HEK293 (cell line): ENCODE results near the gene AXIN1.

Source experiments
- CTCF ChIA-PET: fragments of 350-600 bp; formaldehyde crosslinking; extraction: SDS; loops from one replicate; lab custom pipeline; 2021; ENCODE audit warnings: antibody characterized with exemption; lab: Yijun Ruan, JAX
- POLR2A ChIA-PET: fragments of 300-600 bp; formaldehyde crosslinking; extraction: SDS; loops from one replicate; lab custom pipeline; 2020; ENCODE audit warnings: antibody characterized with exemption, inconsistent platforms; lab: Yijun Ruan, JAX
- H3K27ac ChIP-seq: fragments of 200-500 bp; sonication (Bioruptor generic); 2 replicates; pipeline ENCODE4 v1.5.1; 2014; ENCODE audit warnings: low read depth, low read length, control low read depth, inconsistent platforms; ENCODE audit errors: extremely low read depth
- H3K36me3 ChIP-seq, 2 experiments: fragments of 200-500 bp in 1 of 2; sonication (Bioruptor generic) in 1 of 2; 1 replicate in 1 of 2; 2 replicates in 1 of 2; pipeline ENCODE4 v1.5.1; 2014 to 2017; ENCODE audit warnings: inconsistent platforms in 2 of 2, low read length in 2 of 2; ENCODE audit not compliant: control insufficient read depth in 2 of 2, insufficient read depth in 1 of 2
- H3K4me1 ChIP-seq: fragments of 200-500 bp; sonication (Bioruptor generic); 2 replicates; pipeline ENCODE4 v1.5.1; 2014; ENCODE audit warnings: mild to moderate bottlenecking, low read length, inconsistent platforms; ENCODE audit not compliant: control insufficient read depth, insufficient read depth
- H3K4me3 ChIP-seq: 2 replicates; pipeline ENCODE4 v1.5.1; 2011; ENCODE audit warnings: low read depth, mild to moderate bottlenecking, control low read depth, low read length, moderate library complexity
- H3K9me3 ChIP-seq: fragments of 200-500 bp; sonication (Bioruptor generic); 2 replicates; pipeline ENCODE4 v1.5.1; 2014; ENCODE audit warnings: low read depth, low read length, inconsistent platforms; ENCODE audit not compliant: control insufficient read depth, insufficient read depth
- FEZF1 ChIP-seq: fragments of 450-650 bp; formaldehyde crosslinking; IDR thresholded peaks from 2 replicates; pipeline ENCODE4 v1.5.1; 2016; ENCODE audit warnings: missing biosample characterization, missing genetic modification characterization
- GLIS2 ChIP-seq: fragments of 450-650 bp; formaldehyde crosslinking; IDR thresholded peaks from 2 replicates; pipeline ENCODE4 v1.5.1; 2016; ENCODE audit warnings: missing biosample characterization, missing genetic modification characterization
- SALL2 ChIP-seq: fragments of 450-650 bp; formaldehyde crosslinking; IDR thresholded peaks from 2 replicates; pipeline ENCODE4 v1.5.0; 2017; ENCODE audit warnings: missing biosample characterization, mild to moderate bottlenecking, missing genetic modification characterization, borderline replicate concordance
- ZBTB20 ChIP-seq: fragments of 450-650 bp; formaldehyde crosslinking; IDR thresholded peaks from 2 replicates; pipeline ENCODE4 v1.5.1; 2016; ENCODE audit warnings: missing biosample characterization, missing genetic modification characterization
- ZBTB8A ChIP-seq: fragments of 450-650 bp; formaldehyde crosslinking; IDR thresholded peaks from 2 replicates; pipeline ENCODE4 v1.5.1; 2016; ENCODE audit warnings: missing biosample characterization, missing genetic modification characterization
- ZNF138 ChIP-seq: fragments of 450-650 bp; formaldehyde crosslinking; IDR thresholded peaks from 2 replicates; pipeline ENCODE4 v1.5.1; 2016; ENCODE audit warnings: missing biosample characterization, missing genetic modification characterization, borderline replicate concordance
- ZNF184 ChIP-seq: fragments of 450-650 bp; IDR thresholded peaks from 2 replicates; pipeline ENCODE4 v1.5.1; 2018; ENCODE audit warnings: missing biosample characterization, mild to moderate bottlenecking, missing genetic modification characterization
- ZNF341 ChIP-seq: fragments of 450-650 bp; formaldehyde crosslinking; IDR thresholded peaks from 2 replicates; pipeline ENCODE4; 2016; ENCODE audit warnings: low read depth, missing biosample characterization, missing genetic modification characterization
- ZNF366 ChIP-seq: fragments of 450-650 bp; formaldehyde crosslinking; conservative IDR thresholded peaks from 2 replicates; pipeline ENCODE4 v1.5.1; 2016; ENCODE audit warnings: missing biosample characterization, missing genetic modification characterization
- ZNF37A ChIP-seq: fragments of 450-650 bp; IDR thresholded peaks from 2 replicates; pipeline ENCODE4 v1.5.1; 2018; ENCODE audit warnings: missing biosample characterization, missing genetic modification characterization
- ZNF398 ChIP-seq: fragments of 450-650 bp; formaldehyde crosslinking; IDR thresholded peaks from 2 replicates; pipeline ENCODE4 v1.5.1; 2017; ENCODE audit warnings: missing biosample characterization, missing genetic modification characterization
- ZNF404 ChIP-seq: fragments of 450-650 bp; formaldehyde crosslinking; IDR thresholded peaks from 2 replicates; pipeline ENCODE4 v1.5.1; 2017; ENCODE audit warnings: missing biosample characterization, missing genetic modification characterization
- ZNF48 ChIP-seq: fragments of 450-650 bp; formaldehyde crosslinking; IDR thresholded peaks from 2 replicates; pipeline ENCODE4 v1.5.1; 2016; ENCODE audit warnings: missing biosample characterization, missing genetic modification characterization
- ZNF571 ChIP-seq: fragments of 450-650 bp; formaldehyde crosslinking; IDR thresholded peaks from 2 replicates; pipeline ENCODE4 v1.5.0; 2017; ENCODE audit warnings: missing biosample characterization, missing genetic modification characterization
- ZNF585B ChIP-seq: fragments of 450-650 bp; formaldehyde crosslinking; IDR thresholded peaks from 2 replicates; pipeline ENCODE4 v1.5.1; 2016; ENCODE audit warnings: missing biosample characterization, missing genetic modification characterization
- ZNF600 ChIP-seq: fragments of 450-650 bp; formaldehyde crosslinking; IDR thresholded peaks from 2 replicates; pipeline ENCODE4 v1.5.1; 2016; ENCODE audit warnings: missing biosample characterization, missing genetic modification characterization
- ZNF768 ChIP-seq: fragments of 450-650 bp; formaldehyde crosslinking; IDR thresholded peaks from 2 replicates; pipeline ENCODE4 v1.5.1; 2018; ENCODE audit warnings: missing biosample characterization, mild to moderate bottlenecking, missing genetic modification characterization
- ZNF843 ChIP-seq: fragments of 450-650 bp; formaldehyde crosslinking; IDR thresholded peaks from 2 replicates; pipeline ENCODE4 v1.5.1; 2016; ENCODE audit warnings: missing biosample characterization, missing genetic modification characterization
- TF ChIP-seq, protein P1 (sequence below): fragments of 450-650 bp; formaldehyde crosslinking; IDR thresholded peaks from 2 replicates; pipeline ENCODE4 v1.5.1; 2016; ENCODE audit warnings: missing biosample characterization, missing genetic modification characterization
- TF ChIP-seq, protein P2 (sequence below): fragments of 450-650 bp; formaldehyde crosslinking; IDR thresholded peaks from 2 replicates; pipeline ENCODE4 v1.5.1; 2016; ENCODE audit warnings: missing biosample characterization, missing genetic modification characterization

AXIN1 gene

GRCh38 chr16:368388-369158 lies 16.1 kb upstream of the AXIN1 start:
- POLR2A ChIA-PET = no interaction called here
- no peak for TF ChIP-seq ZNF184 (tag by site-specific recombination)
- H3K27ac ChIP-seq = no peak overlapping the region
- no peaks in the 10 kb centered on the region for H3K9me3 ChIP-seq
- CTCF ChIA-PET = interaction anchor here (1.2 kb wide), 1 partner anchor 18 kb away, joined by 4 read pairs; no protein-coding TSS in a partner anchor
- H3K4me3 ChIP-seq = no peak overlapping the region
- peaks cover 3% of the 10 kb centered on the region for H3K4me1 ChIP-seq
- peaks cover 6 to 60% of the 10 kb centered on the region in 2 experiments; a peak in 2 of 3 replicates for H3K36me3 ChIP-seq

DNA sequence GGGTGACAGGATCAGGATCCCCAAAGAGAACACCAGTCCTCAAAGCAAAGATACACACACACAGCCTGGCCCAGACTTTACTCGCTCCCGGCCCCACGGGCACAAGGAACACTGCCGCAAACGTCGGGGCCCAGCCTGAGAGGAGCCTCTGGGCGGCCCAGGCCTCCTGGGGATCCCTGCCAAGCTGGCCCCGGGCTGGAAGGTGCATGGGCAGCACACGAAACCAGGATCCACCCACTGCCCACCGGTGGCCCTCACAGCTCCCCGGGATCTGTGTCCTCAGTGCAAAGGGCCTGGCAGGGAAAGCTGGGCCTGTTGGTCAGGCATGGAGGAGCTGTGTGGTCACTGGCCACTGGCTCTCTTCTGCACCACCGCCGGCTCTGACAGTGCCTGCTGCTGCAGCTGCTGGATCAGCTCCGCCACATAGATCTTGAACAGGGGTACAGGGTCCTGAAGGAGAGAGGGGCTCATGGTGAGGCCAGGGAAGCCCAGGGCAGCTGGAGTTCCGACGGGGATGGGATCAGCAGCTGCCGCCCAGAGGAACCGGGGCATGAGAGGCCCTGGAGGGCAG lies 14.9 kb upstream of the AXIN1 start:
- Histone ChIP-seq H3K9me3 (no peaks in the 10 kb centered on the region), H3K27ac (no peak overlapping the region), H3K4me3 (no peak overlapping the region), H3K4me1 (peaks cover 3% of the 10 kb centered on the region), H3K36me3 (peaks cover 6 to 48% of the 10 kb centered on the region in 2 experiments; a peak in 2 of 3 replicates)
- CTCF ChIA-PET = interaction anchor here (0.6 kb wide), 1 partner anchor 121 kb away, joined by 6 read pairs; no protein-coding TSS in a partner anchor
- no peak for TF ChIP-seq ZBTB8A
- TF ChIP-seq ZNF341 (tag by site-specific recombination) = no peak
- TF ChIP-seq ZNF398 (tag by site-specific recombination) = no peak
- no peak for TF ChIP-seq ZNF571 (tag by site-specific recombination)
- TF ChIP-seq, protein P1, sequence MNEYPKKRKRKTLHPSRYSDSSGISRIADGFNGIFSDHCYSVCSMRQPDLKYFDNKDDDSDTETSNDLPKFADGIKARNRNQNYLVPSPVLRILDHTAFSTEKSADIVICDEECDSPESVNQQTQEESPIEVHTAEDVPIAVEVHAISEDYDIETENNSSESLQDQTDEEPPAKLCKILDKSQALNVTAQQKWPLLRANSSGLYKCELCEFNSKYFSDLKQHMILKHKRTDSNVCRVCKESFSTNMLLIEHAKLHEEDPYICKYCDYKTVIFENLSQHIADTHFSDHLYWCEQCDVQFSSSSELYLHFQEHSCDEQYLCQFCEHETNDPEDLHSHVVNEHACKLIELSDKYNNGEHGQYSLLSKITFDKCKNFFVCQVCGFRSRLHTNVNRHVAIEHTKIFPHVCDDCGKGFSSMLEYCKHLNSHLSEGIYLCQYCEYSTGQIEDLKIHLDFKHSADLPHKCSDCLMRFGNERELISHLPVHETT (tag by site-specific recombination) = no peak
- TF ChIP-seq ZNF48 (tag by site-specific recombination) = no peak
- no peak for TF ChIP-seq SALL2 (tag by site-specific recombination)
- TF ChIP-seq ZNF37A = no peak
- no peak for TF ChIP-seq ZNF768 (tag by site-specific recombination)
- TF ChIP-seq ZNF138 (tag by site-specific recombination) = no peak
- no peak for TF ChIP-seq ZNF585B (tag by site-specific recombination)
- TF ChIP-seq, protein P2, sequence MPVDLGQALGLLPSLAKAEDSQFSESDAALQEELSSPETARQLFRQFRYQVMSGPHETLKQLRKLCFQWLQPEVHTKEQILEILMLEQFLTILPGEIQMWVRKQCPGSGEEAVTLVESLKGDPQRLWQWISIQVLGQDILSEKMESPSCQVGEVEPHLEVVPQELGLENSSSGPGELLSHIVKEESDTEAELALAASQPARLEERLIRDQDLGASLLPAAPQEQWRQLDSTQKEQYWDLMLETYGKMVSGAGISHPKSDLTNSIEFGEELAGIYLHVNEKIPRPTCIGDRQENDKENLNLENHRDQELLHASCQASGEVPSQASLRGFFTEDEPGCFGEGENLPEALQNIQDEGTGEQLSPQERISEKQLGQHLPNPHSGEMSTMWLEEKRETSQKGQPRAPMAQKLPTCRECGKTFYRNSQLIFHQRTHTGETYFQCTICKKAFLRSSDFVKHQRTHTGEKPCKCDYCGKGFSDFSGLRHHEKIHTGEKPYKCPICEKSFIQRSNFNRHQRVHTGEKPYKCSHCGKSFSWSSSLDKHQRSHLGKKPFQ (tag by site-specific recombination) = no peak
- TF ChIP-seq GLIS2 (tag by site-specific recombination) = no peak
- no peak for TF ChIP-seq ZNF366 (tag by site-specific recombination)
- POLR2A ChIA-PET = no interaction called here

- Histone ChIP-seq H3K4me1 (peaks cover 3% of the 10 kb centered on the region), H3K9me3 (no peaks in the 10 kb centered on the region), H3K27ac (no peak overlapping the region), H3K4me3 (no peak overlapping the region), H3K36me3 (peaks cover 6 to 39% of the 10 kb centered on the region in 2 experiments; a peak in 2 of 3 replicates)
- CTCF ChIA-PET = interaction anchor here (0.6 kb wide), 1 partner anchor 258 kb away, joined by 3 read pairs; no protein-coding TSS in a partner anchor
- POLR2A ChIA-PET = no interaction called here
- TF ChIP-seq ZBTB20 (tag by site-specific recombination) = no peak
- TF ChIP-seq FEZF1 (tag by site-specific recombination) = no peak
- TF ChIP-seq ZNF404 = no peak
- TF ChIP-seq ZNF600 = peak; percentile 74
- no peak for TF ChIP-seq ZNF843
Observed at GRCh38 chr16:366476-366875, 14.0 kb upstream of the AXIN1 start.
